Activated CD4-positive, alpha-beta T cell treated with anti-CD3 and anti-CD28 coated beads, Interleukin-2, amount 10 ng/mL, durations not matched to agents 7 days and 5 days (primary cell): ENCODE data around the gene RASA3. TPM values are rescaled to one million over a fixed set of nuclear protein-coding genes. Genes with fewer than 3 reads are reported as not detected.

ENCODE experiments used
- CTCF ChIA-PET: fragments of 350-600 bp; sonication (Branson Sonifier 250); formaldehyde crosslinking; loops from one replicate; lab custom pipeline; 2021; ENCODE audit warnings: antibody characterized with exemption; lab: Charles Lee
- POLR2A ChIA-PET: fragments of 350-600 bp; sonication (Branson Sonifier 250); formaldehyde crosslinking; loops from one replicate; lab custom pipeline; 2021; ENCODE audit warnings: antibody characterized with exemption; lab: Charles Lee
- DNase-seq: peaks from one replicate; pipeline ENCODE4 v3.0.0-alpha.2; 2020
- H3K27ac Mint-ChIP-seq: one replicate; pipeline ENCODE4 v1.8.0; 2021; ENCODE audit warnings: mild to moderate bottlenecking, moderate library complexity, mixed read lengths
- H3K27me3 Mint-ChIP-seq: one replicate; pipeline ENCODE4 v1.8.0; 2021; ENCODE audit warnings: mixed read lengths
- H3K36me3 Mint-ChIP-seq: one replicate; pipeline ENCODE4 v1.8.0; 2021; ENCODE audit warnings: low read depth, mixed read lengths
- H3K4me1 Mint-ChIP-seq: one replicate; pipeline ENCODE4 v1.8.0; 2021; ENCODE audit warnings: mixed read lengths
- H3K4me3 Mint-ChIP-seq: one replicate; pipeline ENCODE4 v1.8.0; 2021; ENCODE audit warnings: mild to moderate bottlenecking, moderate library complexity, mixed read lengths
- H3K9me3 Mint-ChIP-seq: one replicate; pipeline ENCODE4 v1.8.0; 2021; ENCODE audit warnings: mixed read lengths
- total RNA-seq, 2 experiments: library from RNA; stranded (reverse); gene quantifications; one replicate each; pipeline ENCODE4 v1.2.3, GENCODE V29; 2021

Gene RASA3
- total RNA-seq, 2 experiments from 2014 or later = 114 to 115 TPM

GRCh38 chr13:114016321-114017027 is 115.9 kb downstream of the RASA3 start:
- H3K27ac Mint-ChIP-seq = no peak overlapping the region
- H3K4me3 Mint-ChIP-seq = no peak overlapping the region
- no peaks in the 10 kb centered on the region for H3K27me3 Mint-ChIP-seq
- peaks cover 35% of the 10 kb centered on the region for H3K36me3 Mint-ChIP-seq
- no peak for DNase-seq
- ChIA-PET CTCF (no interaction called here), POLR2A (no interaction called here)
- H3K9me3 Mint-ChIP-seq = no peaks in the 10 kb centered on the region
- peaks cover 2% of the 10 kb centered on the region for H3K4me1 Mint-ChIP-seq

- ChIA-PET CTCF (no interaction called here), POLR2A (no interaction called here)
- no peak for DNase-seq
- Mint-ChIP-seq H3K27ac (peak overlapping the region; percentile 3), H3K9me3 (no peaks in the 10 kb centered on the region), H3K4me1 (peaks cover 2% of the 10 kb centered on the region), H3K27me3 (no peaks in the 10 kb centered on the region), H3K4me3 (no peak overlapping the region), H3K36me3 (peaks cover 33% of the 10 kb centered on the region)
Observed at GRCh38 chr13:114015969-114016295, 116.5 kb downstream of the RASA3 start.

DNA sequence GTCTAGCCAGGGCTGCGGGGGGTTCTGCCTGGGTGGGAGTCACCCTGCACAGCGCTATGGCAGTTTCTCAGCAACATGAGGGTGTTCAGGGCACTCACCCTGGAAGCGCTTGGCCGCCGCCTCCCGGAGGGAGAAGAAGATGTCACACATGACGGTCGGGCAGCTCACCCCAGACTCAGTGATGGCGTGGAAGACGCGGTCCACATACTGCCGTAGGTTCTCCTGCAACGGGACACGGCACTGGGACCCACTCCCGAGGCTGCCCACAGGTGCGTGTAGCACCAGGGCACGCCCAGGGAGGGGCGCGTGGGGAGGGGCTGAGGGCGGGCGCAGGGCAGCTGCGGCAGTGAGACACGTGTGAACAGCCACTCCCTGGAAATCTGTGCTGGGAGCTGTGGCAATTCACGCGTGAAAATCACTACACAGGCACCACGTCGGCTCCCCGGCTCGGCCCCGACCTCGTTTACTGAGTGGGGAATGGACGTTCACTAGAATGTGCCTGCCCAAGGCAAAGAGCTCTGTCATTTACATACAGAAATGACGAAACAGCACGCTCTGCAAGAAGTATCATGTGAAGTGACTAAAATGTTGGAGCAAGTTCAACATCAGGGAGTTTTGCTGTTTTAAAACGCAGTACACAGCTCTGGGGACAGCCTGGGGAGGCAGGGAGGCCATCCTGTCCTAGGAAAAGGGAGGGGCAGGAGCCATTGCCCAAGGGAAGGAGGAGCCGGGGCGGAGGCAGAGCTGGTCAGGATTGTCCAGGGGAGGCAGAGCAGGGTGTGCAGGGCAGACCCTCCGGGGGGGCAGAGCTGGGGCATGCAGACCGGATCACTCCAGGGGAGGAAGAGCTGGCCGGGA is 117.1 kb downstream of the RASA3 start:
- Mint-ChIP-seq H3K36me3 (peaks cover 31% of the 10 kb centered on the region), H3K4me1 (no peaks in the 10 kb centered on the region), H3K4me3 (no peak overlapping the region), H3K9me3 (no peaks in the 10 kb centered on the region), H3K27ac (peak overlapping the region; percentile 19), H3K27me3 (no peaks in the 10 kb centered on the region)
- CTCF ChIA-PET = no interaction called here
- POLR2A ChIA-PET = interaction anchor here (0.7 kb wide), 1 partner anchor 227 kb away, joined by 4 read pairs; no protein-coding TSS in a partner anchor
- DNase-seq = no peak

DNA sequence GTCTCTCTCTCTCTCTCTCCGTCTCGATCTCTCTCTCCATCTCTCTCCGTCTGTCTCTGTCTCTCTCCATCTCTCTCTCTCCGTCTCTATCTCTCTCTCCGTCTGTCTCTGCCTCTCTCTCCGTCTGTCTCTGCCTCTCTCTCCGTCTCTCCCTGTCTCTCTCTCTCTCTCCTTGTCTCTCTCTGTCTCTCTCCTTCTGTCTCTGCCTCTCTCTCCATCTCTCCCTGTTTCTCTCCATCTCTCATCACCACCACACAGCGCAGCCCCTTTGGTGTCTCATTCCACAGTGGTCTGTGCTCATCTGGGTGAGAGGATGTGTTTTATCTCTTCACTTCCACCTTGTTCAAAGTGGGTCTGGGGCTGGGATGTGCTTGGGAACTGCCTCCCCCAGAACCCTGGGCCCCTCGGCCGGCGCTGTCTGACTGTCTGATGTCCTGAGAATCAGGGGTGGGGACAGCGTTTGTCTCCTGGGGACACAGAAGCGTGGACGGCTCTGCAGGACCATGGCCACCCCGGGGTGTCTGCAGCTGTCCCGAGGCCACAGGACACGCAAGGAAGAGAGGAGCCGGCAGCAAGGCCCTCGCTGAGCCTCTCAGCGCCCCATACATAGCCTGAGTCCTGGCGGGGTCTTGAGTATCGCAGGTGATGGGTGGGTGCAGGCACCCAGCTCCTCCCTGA is 118.3 kb downstream of the RASA3 start:
- Mint-ChIP-seq H3K36me3 (peaks cover 35% of the 10 kb centered on the region), H3K4me1 (no peaks in the 10 kb centered on the region), H3K4me3 (no peak overlapping the region), H3K9me3 (no peaks in the 10 kb centered on the region), H3K27ac (no peak overlapping the region), H3K27me3 (no peaks in the 10 kb centered on the region)
- no peak for DNase-seq
- POLR2A ChIA-PET = no interaction called here
- CTCF ChIA-PET = no interaction called here

DNA sequence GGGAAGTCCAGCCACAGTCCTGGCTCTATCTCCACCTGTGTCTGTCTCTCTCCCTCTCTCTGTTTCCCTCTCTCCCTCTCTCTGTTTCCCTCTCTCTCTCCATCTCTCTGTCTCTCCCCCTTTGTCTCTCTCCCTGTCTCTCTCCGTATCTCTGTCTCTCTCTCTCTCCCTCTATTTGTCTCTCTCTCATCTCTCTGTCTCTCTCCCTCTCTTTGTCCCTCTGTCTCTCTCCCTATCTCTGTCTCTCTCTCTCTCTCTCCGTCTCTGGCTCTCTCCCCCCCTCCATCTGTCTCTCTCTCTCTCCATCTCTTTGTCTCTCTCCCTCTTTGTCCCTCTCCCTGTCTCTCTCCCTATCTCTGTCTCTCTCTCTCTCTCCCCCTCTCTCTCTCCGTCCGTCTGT is 119.1 kb downstream of the RASA3 start:
- Mint-ChIP-seq H3K27me3 (no peaks in the 10 kb centered on the region), H3K36me3 (peaks cover 32% of the 10 kb centered on the region), H3K4me3 (no peak overlapping the region), H3K9me3 (no peaks in the 10 kb centered on the region), H3K4me1 (no peaks in the 10 kb centered on the region), H3K27ac (no peak overlapping the region)
- POLR2A ChIA-PET = no interaction called here
- CTCF ChIA-PET = no interaction called here
- DNase-seq = no peak

GRCh38 chr13:114012921-114013320 is 119.5 kb downstream of the RASA3 start:
- no peak for DNase-seq
- Mint-ChIP-seq H3K27me3 (no peaks in the 10 kb centered on the region), H3K4me3 (no peak overlapping the region), H3K27ac (no peak overlapping the region), H3K4me1 (no peaks in the 10 kb centered on the region), H3K36me3 (peaks cover 29% of the 10 kb centered on the region), H3K9me3 (no peaks in the 10 kb centered on the region)
- POLR2A ChIA-PET = no interaction called here
- CTCF ChIA-PET = no interaction called here

DNA sequence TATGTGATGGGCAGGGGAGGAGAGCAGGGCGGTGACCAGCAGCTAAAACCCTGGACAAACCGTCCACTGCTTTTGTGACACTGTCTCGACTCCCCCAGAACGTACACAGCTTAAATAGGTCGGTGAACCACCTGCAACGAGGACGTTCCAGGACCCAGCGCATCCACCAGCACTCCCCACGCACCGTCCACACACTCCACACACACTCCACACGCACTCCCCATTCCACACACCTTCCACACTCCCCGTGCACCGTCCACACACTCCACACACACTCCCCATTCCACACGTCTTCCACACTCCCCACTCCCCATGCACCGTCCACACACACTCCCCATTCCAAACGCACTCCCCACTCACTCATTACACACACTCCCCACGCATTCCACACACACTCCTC is 120.3 kb downstream of the RASA3 start:
- no peak for DNase-seq
- CTCF ChIA-PET = interaction anchor here (0.7 kb wide), 1 partner anchor 188 kb away, joined by 4 read pairs; no protein-coding TSS in a partner anchor
- H3K27ac Mint-ChIP-seq = no peak overlapping the region
- POLR2A ChIA-PET = no interaction called here
- H3K27me3 Mint-ChIP-seq = no peaks in the 10 kb centered on the region
- no peaks in the 10 kb centered on the region for H3K9me3 Mint-ChIP-seq
- H3K4me3 Mint-ChIP-seq = no peak overlapping the region
- H3K36me3 Mint-ChIP-seq = peaks cover 27% of the 10 kb centered on the region
- H3K4me1 Mint-ChIP-seq = no peaks in the 10 kb centered on the region

DNA sequence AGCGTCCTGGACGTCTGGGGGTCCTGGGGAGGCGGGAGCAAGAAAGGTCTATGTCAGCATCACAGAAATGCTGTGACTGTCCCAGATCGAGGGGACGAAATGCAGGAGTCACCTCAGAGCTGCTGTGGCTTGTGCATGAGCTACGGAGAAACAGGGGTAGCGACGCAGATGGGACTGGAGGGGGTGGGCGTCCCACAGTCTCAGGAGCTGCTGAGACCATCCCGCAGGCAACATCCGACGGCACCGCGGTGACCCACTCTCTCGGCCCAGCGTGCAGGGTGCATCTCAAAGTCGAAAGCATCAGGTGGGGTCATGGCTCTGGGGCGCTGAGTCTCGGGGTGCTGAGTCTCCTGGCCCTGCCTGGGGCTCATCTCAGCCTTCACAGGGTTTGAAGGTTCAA is 121.2 kb downstream of the RASA3 start:
- ChIA-PET POLR2A (no interaction called here), CTCF (no interaction called here)
- Mint-ChIP-seq H3K36me3 (peaks cover 23% of the 10 kb centered on the region), H3K27me3 (no peaks in the 10 kb centered on the region), H3K4me3 (no peak overlapping the region), H3K27ac (peak overlapping the region; percentile 31), H3K9me3 (no peaks in the 10 kb centered on the region), H3K4me1 (no peaks in the 10 kb centered on the region)
- DNase-seq = no peak

DNA sequence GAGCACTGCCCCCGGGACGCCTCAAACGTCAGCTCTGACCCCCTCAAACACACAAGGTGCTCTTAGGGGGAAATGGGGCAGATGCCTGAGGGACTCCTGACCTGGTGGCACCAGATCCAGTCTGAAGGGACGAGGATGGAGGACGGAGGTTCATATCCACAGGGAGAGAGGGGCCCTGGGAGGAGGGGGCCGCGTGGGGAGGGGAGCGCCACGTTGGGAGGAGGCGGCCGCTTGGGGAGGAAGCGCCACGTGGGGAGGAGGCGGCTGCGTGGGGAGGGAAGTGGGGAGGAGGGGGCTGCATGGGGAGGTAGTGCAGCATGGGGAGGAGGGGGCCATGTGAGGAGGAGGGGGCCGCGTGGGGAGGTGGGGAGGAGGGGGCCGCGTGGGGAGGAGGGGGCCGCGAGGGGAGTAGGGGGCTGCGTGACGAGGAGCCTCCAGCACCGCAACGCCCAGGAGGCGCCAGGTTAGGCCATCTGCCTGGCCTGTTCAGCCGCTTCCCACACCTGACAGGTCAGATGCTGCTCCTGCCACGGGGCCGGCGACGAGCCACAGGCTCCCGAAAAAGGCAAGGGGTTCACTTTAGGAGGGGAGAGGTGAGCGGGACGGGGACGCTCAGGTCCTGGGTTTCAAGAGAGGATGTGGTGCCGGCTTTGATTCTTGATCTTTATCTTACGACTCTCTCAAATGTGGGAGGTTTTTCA is 121.9 kb downstream of the RASA3 start:
- peaks cover 20% of the 10 kb centered on the region for H3K36me3 Mint-ChIP-seq
- peak; percentile 54 for DNase-seq
- no peak overlapping the region for H3K4me3 Mint-ChIP-seq
- no peaks in the 10 kb centered on the region for H3K4me1 Mint-ChIP-seq
- ChIA-PET CTCF (no interaction called here), POLR2A (no interaction called here)
- H3K27ac Mint-ChIP-seq = peak overlapping the region; percentile 31
- no peaks in the 10 kb centered on the region for H3K27me3 Mint-ChIP-seq
- no peaks in the 10 kb centered on the region for H3K9me3 Mint-ChIP-seq

GRCh38 chr13:114009590-114010400 is 122.6 kb downstream of the RASA3 start:
- Mint-ChIP-seq H3K36me3 (peaks cover 16% of the 10 kb centered on the region), H3K4me3 (no peak overlapping the region)

GRCh38 chr13:114008964-114009589 is 123.3 kb downstream of the RASA3 start:
- DNase-seq = no peak
- ChIA-PET POLR2A (no interaction called here), CTCF (no interaction called here)
- no peaks in the 10 kb centered on the region for H3K27me3 Mint-ChIP-seq
- H3K4me3 Mint-ChIP-seq = no peak overlapping the region
- no peaks in the 10 kb centered on the region for H3K4me1 Mint-ChIP-seq
- H3K36me3 Mint-ChIP-seq = peaks cover 20% of the 10 kb centered on the region
- H3K27ac Mint-ChIP-seq = no peak overlapping the region
- no peaks in the 10 kb centered on the region for H3K9me3 Mint-ChIP-seq

More at GRCh38 chr13:114009590-114010400, 122.6 kb downstream of the RASA3 start:
- Mint-ChIP-seq H3K4me1 (no peaks in the 10 kb centered on the region), H3K9me3 (no peaks in the 10 kb centered on the region), H3K27me3 (no peaks in the 10 kb centered on the region), H3K27ac (no peak overlapping the region)
- CTCF ChIA-PET = no interaction called here
- POLR2A ChIA-PET = no interaction called here
- DNase-seq = no peak

GRCh38 chr13:114007566-114007965 is 124.9 kb downstream of the RASA3 start:
- Mint-ChIP-seq H3K27me3 (no peaks in the 10 kb centered on the region), H3K27ac (peak overlapping the region; percentile 68), H3K4me3 (no peak overlapping the region), H3K4me1 (no peaks in the 10 kb centered on the region), H3K36me3 (peaks cover 20% of the 10 kb centered on the region), H3K9me3 (no peaks in the 10 kb centered on the region)
- CTCF ChIA-PET = no interaction called here
- DNase-seq = no peak
- POLR2A ChIA-PET = no interaction called here
